K562 (cell line): Measurements from ENCODE around the gene CISTR. TPM values are rescaled to one million over a fixed set of nuclear protein-coding genes. Genes with fewer than 3 reads are reported as not detected.

Experiments used
- ATAC-seq: fragments of 200-7000 bp; cut with Tn5 transposase; 3 replicates; pipeline ENCODE4 v1.9.1; 2020; ENCODE audit warnings: moderate library complexity
- BruUV-seq: library from RNA; stranded (reverse); fragments of 400-500 nt; replicated peaks from 2 replicates; lab custom pipeline; 2021; lab: Mats Ljungman, UMichigan
- CTCF ChIA-PET: fragments of 300-600 bp; formaldehyde crosslinking; extraction: SDS; loops from one replicate; lab custom pipeline; 2021; ENCODE audit warnings: low intra/inter-chr PET ratio; lab: Yijun Ruan, JAX
- POLR2A ChIA-PET: fragments of 300-600, 350-650 bp; sonication (Branson Sonifier 250); formaldehyde crosslinking; extraction: SDS; loops from one replicate; lab custom pipeline; 2021; ENCODE audit warnings: antibody characterized with exemption, inconsistent platforms; lab: Yijun Ruan, JAX
- DNase-seq, 4 experiments: peaks; one replicate each; pipeline versions ENCODE4 v3.0.0 to v3.0.0-alpha.2; 2011 to 2018; ENCODE audit warnings: low spot score in 3 of 4, mixed read lengths in 3 of 4; ENCODE audit errors: extremely low read depth in 1 of 4
- FAIRE-seq: peaks from 2 replicates; lab custom pipeline; 2011; peaks lifted over from hg19 to GRCh38; lab: Jason Lieb, UNC
- H2AFZ ChIP-seq: 2 replicates; pipeline ENCODE4 v1.6.0; 2011; ENCODE audit warnings: low read depth, low read length, control low read depth, inconsistent platforms
- H3K27ac ChIP-seq: fragments of 200-600 bp; 3 replicates; pipeline ENCODE4 v1.8.0; 2011; ENCODE audit warnings: low read depth, mild to moderate bottlenecking, control low read depth, inconsistent platforms, low read length, moderate library complexity, mixed read lengths; ENCODE audit errors: extremely low read depth
- H3K27me3 ChIP-seq, 2 experiments: fragments of 300-600 bp in 1 of 2; 2 replicates in 1 of 2; 3 replicates in 1 of 2; pipeline versions ENCODE4 v1.6.0 to v1.8.0; 2011; ENCODE audit warnings: inconsistent platforms in 2 of 2, low read length in 2 of 2, mild to moderate bottlenecking in 1 of 2, mixed read lengths in 1 of 2, moderate library complexity in 1 of 2; ENCODE audit not compliant: control insufficient read depth in 2 of 2, insufficient read depth in 2 of 2
- H3K36me3 ChIP-seq: fragments of 300-600 bp; 3 replicates; pipeline ENCODE4 v1.8.0; 2011; ENCODE audit warnings: mild to moderate bottlenecking, low read length, inconsistent platforms; ENCODE audit not compliant: control insufficient read depth, insufficient read depth
- H3K4me1 ChIP-seq, 2 experiments: fragments of 200-600 bp in 1 of 2; replicated peaks in 1 of 2; 2 replicates in 1 of 2; 3 replicates in 1 of 2; pipeline versions ENCODE4 v1.5.1 to v1.8.0; 2011; ENCODE audit warnings: inconsistent platforms in 2 of 2, low read length in 2 of 2, mild to moderate bottlenecking in 1 of 2, mixed read lengths in 1 of 2, moderate library complexity in 1 of 2; ENCODE audit not compliant: control insufficient read depth in 2 of 2, insufficient read depth in 2 of 2
- H3K4me2 ChIP-seq: 2 replicates; pipeline ENCODE4 v1.6.1; 2011; ENCODE audit warnings: low read length, control low read depth, inconsistent platforms, mixed read lengths; ENCODE audit not compliant: insufficient read depth
- H3K4me3 ChIP-seq: fragments of 200-600 bp; sonication (generic), shearing (Covaris generic); 2 replicates; pipeline ENCODE4 v1.5.1; 2016; ENCODE audit warnings: control low read depth, inconsistent platforms
- H3K79me2 ChIP-seq: fragments of 200-600 bp; 3 replicates; pipeline ENCODE4 v1.8.0; 2011; ENCODE audit warnings: low read length, inconsistent platforms; ENCODE audit not compliant: control insufficient read depth, insufficient read depth
- H3K9ac ChIP-seq, 2 experiments: 2 replicates each; pipeline versions ENCODE4 v1.6.0 to v1.6.1; 2011; ENCODE audit warnings: low read depth in 2 of 2, low read length in 2 of 2, control low read depth in 1 of 2, inconsistent platforms in 1 of 2, mild to moderate bottlenecking in 1 of 2, mixed read lengths in 1 of 2; ENCODE audit not compliant: insufficient read depth in 1 of 2
- H3K9me1 ChIP-seq: one replicate; pipeline ENCODE4 v1.6.0; 2011; ENCODE audit warnings: inconsistent platforms, mild to moderate bottlenecking, low read length, moderate library complexity; ENCODE audit not compliant: control insufficient read depth, insufficient read depth
- H3K9me3 ChIP-seq: replicated peaks from 2 replicates; pipeline ENCODE4 v1.5.1; 2011; ENCODE audit warnings: low read depth, low read length, inconsistent platforms; ENCODE audit not compliant: control insufficient read depth, insufficient read depth
- H4K20me1 ChIP-seq: replicated peaks from 2 replicates; pipeline ENCODE4 v1.6.1; 2011; ENCODE audit warnings: low read length, inconsistent platforms, mixed read lengths; ENCODE audit not compliant: control insufficient read depth, insufficient read depth
- BRCA1 ChIP-seq, 2 experiments: fragments of 450-650 bp in 1 of 2; sonication (generic) in 1 of 2; formaldehyde crosslinking in 1 of 2; IDR thresholded peaks; 2 replicates each; pipeline versions ENCODE4 v1.5.0 to v1.6.1; 2017 to 2020; ENCODE audit warnings: mild to moderate bottlenecking in 1 of 2, missing genetic modification reagents in 1 of 2
- CAMTA2 ChIP-seq: fragments of 250-450 bp; sonication (Bioruptor Pico); conservative IDR thresholded peaks from 2 replicates; pipeline ENCODE4 v1.5.1; 2022
- ETV1 ChIP-seq: fragments of 450-650 bp; conservative IDR thresholded peaks from 2 replicates; pipeline ENCODE4 v1.6.1; 2016; ENCODE audit warnings: missing genetic modification characterization, control low read depth, low read depth, missing compliant biosample characterization
- FOS ChIP-seq: IDR thresholded peaks from 3 replicates; pipeline ENCODE4 v1.6.1; 2011; ENCODE audit not compliant: insufficient read length; ENCODE audit errors: extremely low read depth
- LCOR ChIP-seq: sonication (generic); formaldehyde crosslinking; IDR thresholded peaks from 2 replicates; pipeline ENCODE4 v1.8.0; 2022; ENCODE audit warnings: mild to moderate bottlenecking, missing genetic modification reagents
- MIER1 ChIP-seq: fragments of 450-650 bp; IDR thresholded peaks from 2 replicates; pipeline ENCODE4 v1.6.1; 2016; ENCODE audit warnings: antibody characterized with exemption, mild to moderate bottlenecking, low read depth
- NFYB ChIP-seq: IDR thresholded peaks from 2 replicates; pipeline ENCODE4 v1.6.1; 2011; ENCODE audit warnings: mild to moderate bottlenecking, moderate library complexity; ENCODE audit not compliant: insufficient read length; ENCODE audit errors: extremely low read depth
- PHF8 ChIP-seq: fragments of 200-600 bp; sonication (generic); IDR thresholded peaks from 2 replicates; pipeline ENCODE4 v1.6.1; 2012; ENCODE audit warnings: mixed run types, mild to moderate bottlenecking, inconsistent platforms, low read length, moderate library complexity, borderline replicate concordance
- RBFOX2 ChIP-seq: fragments of 200-400 bp; formaldehyde crosslinking; IDR thresholded peaks from 2 replicates; pipeline ENCODE4 v1.6.1; 2017; ENCODE audit warnings: low read depth, mild to moderate bottlenecking, low read length, moderate library complexity
- RBM25 ChIP-seq: fragments of 200-400 bp; formaldehyde crosslinking; IDR thresholded peaks from 2 replicates; pipeline ENCODE4 v1.6.1; 2018; ENCODE audit warnings: low read length, low read depth, moderate library complexity; ENCODE audit not compliant: severe bottlenecking
- TARDBP ChIP-seq: fragments of 450-650 bp; IDR thresholded peaks from 2 replicates; pipeline ENCODE4 v1.6.1; 2016
- WHSC1 ChIP-seq: IDR thresholded peaks from one replicate; pipeline ENCODE4 v1.6.1; 2012; ENCODE audit warnings: low read length, control low read depth, inconsistent platforms
- ZEB2 ChIP-seq: fragments of 450-650 bp; IDR thresholded peaks from 2 replicates; pipeline ENCODE4 v1.6.1; 2016
- ZNF408 ChIP-seq: fragments of 250-450 bp; sonication (Bioruptor Pico); IDR thresholded peaks from 2 replicates; pipeline ENCODE4 v1.4.0; 2020; ENCODE audit warnings: low read depth, mild to moderate bottlenecking, moderate library complexity
- WGBS: fragments of 100-300 bp; shearing (Covaris generic); methylation state at CpG from one replicate; pipeline ENCODE4 v1.1.6; 2016; ENCODE audit warnings: low coverage, mixed read lengths; ENCODE audit not compliant: insufficient coverage; ENCODE audit errors: missing lambda C conversion rate; 5-methylcytosine and 5-hydroxymethylcytosine counted together
- in situ Hi-C: fragments of 300-500 bp; cut with MboI; formaldehyde crosslinking; loops from 4 replicates; pipeline ENCODE4 v1.15.0; 2018; ENCODE audit warnings: inconsistent platforms, mixed read lengths
- intact Hi-C: fragments of 100-400 bp; cut with micrococcal nuclease; formaldehyde crosslinking; loops from 2 replicates; pipeline ENCODE4 v1.14.2; 2022
- polyA plus RNA-seq, 8 experiments: library from polyadenylated mRNA; depleted of rRNA in 4 of 8; stranded (reverse) in 5 of 8; unstranded in 3 of 8; fragments of >200 nt; fragmentation: Nextera tagmentation in 2 of 8; fragmentation: Illumina TruSeq in 1 of 8; extraction: Ambion mirVana in 2 of 8; extraction: Trizol in 1 of 8; gene quantifications; 2 replicates each; pipeline versions ENCODE4 v1.2.1 to v1.2.3, GENCODE V29; 2011 to 2014; ENCODE audit warnings: inconsistent platforms in 1 of 8, missing spikeins in 1 of 8
- total RNA-seq, 7 experiments: library from RNA; depleted of rRNA in 6 of 7; stranded (reverse); fragments of >200 nt in 6 of 7; fragmentation: Illumina TruSeq in 2 of 7; extraction: Trizol in 2 of 7; gene quantifications; 2 replicates each; pipeline versions ENCODE4 v1.2.1 to v1.2.3, GENCODE V29; 2011 to 2021; ENCODE audit warnings: low replicate concordance in 1 of 7
- TF ChIP-seq, protein P1 (sequence below): fragments of 450-650 bp; formaldehyde crosslinking; IDR thresholded peaks from 2 replicates; pipeline ENCODE4 v1.4.0; 2020; ENCODE audit warnings: mild to moderate bottlenecking, mixed read lengths
- TF ChIP-seq, protein P2 (sequence below): fragments of 250-450 bp; sonication (Bioruptor Pico); IDR thresholded peaks from 2 replicates; pipeline ENCODE4 v1.4.0; 2020

The CISTR gene
- total and polyA plus RNA-seq, 9 of the 15 experiments (the other 6 are each of a cell fraction or from before 2014, with no cell fraction given): not detected

DNA sequence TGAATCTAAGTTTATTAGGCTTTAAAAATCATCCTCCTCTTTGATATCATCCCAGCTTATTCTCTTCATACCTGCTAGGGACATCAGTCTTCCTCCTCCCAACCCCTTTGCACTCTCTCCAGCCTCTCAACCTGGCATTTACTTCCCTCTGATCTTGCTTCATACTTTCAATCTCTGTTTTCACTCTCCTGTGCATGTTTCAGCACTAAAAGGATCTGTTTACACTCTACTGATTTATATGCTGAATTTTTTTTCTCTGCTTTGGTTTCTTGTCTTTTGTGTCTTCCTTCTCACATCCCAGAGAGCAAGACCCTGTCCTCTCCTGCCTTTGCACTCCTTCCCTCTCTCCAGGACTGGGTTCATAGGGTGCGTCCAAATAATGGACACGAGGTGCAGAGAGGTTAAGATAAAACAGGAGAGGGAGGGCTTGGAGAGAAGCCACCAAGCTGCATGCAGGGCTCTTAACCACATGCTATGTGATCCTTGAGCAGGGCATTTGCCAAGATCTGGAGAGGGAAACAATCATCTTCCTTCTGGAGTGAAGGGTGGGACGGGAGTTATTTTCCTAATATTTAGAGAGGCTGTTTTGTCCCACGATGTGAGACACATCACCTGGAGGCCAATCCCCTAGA is 3.0 kb upstream of the CISTR start:
- WGBS: 0% methylated on average over 4 of the region's 4 CpGs
- no peak overlapping the region for H3K9ac ChIP-seq
- H3K4me2 ChIP-seq: no peak overlapping the region
- DNase-seq (no peak), FAIRE-seq (no peak), ATAC-seq (no peak)
- no peaks in the 10 kb centered on the region for H3K79me2 ChIP-seq
- ChIA-PET POLR2A (interaction anchor here (0.6 to 1.6 kb wide), 2 partner anchors 55 to 387 kb away, joined by 3 to 4 read pairs; no protein-coding TSS in a partner anchor), CTCF (no interaction called here)
- no TSS peak for BruUV-seq
- peaks cover 53 to 84% of the 10 kb centered on the region in 2 experiments for H3K27me3 ChIP-seq
- TF ChIP-seq ETV1 (tag): no peak
- TF ChIP-seq, protein P1, sequence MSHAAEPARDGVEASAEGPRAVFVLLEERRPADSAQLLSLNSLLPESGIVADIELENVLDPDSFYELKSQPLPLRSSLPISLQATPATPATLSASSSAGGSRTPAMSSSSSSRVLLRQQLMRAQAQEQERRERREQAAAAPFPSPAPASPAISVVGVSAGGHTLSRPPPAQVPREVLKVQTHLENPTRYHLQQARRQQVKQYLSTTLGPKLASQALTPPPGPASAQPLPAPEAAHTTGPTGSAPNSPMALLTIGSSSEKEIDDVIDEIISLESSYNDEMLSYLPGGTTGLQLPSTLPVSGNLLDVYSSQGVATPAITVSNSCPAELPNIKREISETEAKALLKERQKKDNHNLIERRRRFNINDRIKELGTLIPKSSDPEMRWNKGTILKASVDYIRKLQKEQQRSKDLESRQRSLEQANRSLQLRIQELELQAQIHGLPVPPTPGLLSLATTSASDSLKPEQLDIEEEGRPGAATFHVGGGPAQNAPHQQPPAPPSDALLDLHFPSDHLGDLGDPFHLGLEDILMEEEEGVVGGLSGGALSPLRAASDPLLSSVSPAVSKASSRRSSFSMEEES (CRISPR knock-in tag): no peak
- TF ChIP-seq ZEB2: no peak
- no peak for TF ChIP-seq FOS
- no peak for TF ChIP-seq RBFOX2
- no peak for TF ChIP-seq TARDBP
- no peak for TF ChIP-seq CAMTA2 (CRISPR knock-in tag)
- no peak for TF ChIP-seq BRCA1 (IDR thresholded peaks at IDR 0.05)
- no peak for TF ChIP-seq BRCA1 (CRISPR knock-in tag; IDR thresholded peaks at IDR 0.05)
- TF ChIP-seq PHF8: no peak
- TF ChIP-seq ZNF408: no peak
- no peak for TF ChIP-seq LCOR
- TF ChIP-seq WHSC1: no peak
- no peak for TF ChIP-seq NFYB
- TF ChIP-seq, protein P2, sequence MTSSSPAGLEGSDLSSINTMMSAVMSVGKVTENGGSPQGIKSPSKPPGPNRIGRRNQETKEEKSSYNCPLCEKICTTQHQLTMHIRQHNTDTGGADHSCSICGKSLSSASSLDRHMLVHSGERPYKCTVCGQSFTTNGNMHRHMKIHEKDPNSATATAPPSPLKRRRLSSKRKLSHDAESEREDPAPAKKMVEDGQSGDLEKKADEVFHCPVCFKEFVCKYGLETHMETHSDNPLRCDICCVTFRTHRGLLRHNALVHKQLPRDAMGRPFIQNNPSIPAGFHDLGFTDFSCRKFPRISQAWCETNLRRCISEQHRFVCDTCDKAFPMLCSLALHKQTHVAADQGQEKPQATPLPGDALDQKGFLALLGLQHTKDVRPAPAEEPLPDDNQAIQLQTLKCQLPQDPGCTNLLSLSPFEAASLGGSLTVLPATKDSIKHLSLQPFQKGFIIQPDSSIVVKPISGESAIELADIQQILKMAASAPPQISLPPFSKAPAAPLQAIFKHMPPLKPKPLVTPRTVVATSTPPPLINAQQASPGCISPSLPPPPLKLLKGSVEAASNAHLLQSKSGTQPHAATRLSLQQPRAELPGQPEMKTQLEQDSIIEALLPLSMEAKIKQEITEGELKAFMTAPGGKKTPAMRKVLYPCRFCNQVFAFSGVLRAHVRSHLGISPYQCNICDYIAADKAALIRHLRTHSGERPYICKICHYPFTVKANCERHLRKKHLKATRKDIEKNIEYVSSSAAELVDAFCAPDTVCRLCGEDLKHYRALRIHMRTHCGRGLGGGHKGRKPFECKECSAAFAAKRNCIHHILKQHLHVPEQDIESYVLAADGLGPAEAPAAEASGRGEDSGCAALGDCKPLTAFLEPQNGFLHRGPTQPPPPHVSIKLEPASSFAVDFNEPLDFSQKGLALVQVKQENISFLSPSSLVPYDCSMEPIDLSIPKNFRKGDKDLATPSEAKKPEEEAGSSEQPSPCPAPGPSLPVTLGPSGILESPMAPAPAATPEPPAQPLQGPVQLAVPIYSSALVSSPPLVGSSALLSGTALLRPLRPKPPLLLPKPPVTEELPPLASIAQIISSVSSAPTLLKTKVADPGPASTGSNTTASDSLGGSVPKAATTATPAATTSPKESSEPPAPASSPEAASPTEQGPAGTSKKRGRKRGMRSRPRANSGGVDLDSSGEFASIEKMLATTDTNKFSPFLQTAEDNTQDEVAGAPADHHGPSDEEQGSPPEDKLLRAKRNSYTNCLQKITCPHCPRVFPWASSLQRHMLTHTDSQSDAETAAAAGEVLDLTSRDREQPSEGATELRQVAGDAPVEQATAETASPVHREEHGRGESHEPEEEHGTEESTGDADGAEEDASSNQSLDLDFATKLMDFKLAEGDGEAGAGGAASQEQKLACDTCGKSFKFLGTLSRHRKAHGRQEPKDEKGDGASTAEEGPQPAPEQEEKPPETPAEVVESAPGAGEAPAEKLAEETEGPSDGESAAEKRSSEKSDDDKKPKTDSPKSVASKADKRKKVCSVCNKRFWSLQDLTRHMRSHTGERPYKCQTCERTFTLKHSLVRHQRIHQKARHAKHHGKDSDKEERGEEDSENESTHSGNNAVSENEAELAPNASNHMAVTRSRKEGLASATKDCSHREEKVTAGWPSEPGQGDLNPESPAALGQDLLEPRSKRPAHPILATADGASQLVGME (CRISPR knock-in tag): no peak
- no peak for TF ChIP-seq RBM25
- TF ChIP-seq MIER1: no peak
- H3K27ac ChIP-seq: no peak overlapping the region
- H3K4me1 ChIP-seq: peaks cover 2 to 19% of the 10 kb centered on the region in 2 experiments; a peak in 3 of 5 replicates
- intact Hi-C loops (no loop called here), in situ Hi-C loops (loop anchor here (25.0 kb wide), 1 partner anchor 458 kb away; no protein-coding TSS in a partner anchor)
- H3K9me3 ChIP-seq: no peaks in the 10 kb centered on the region
- H2AFZ ChIP-seq: no peak overlapping the region
- H4K20me1 ChIP-seq: 0 out of 2 replicates have a peak, but pooled peaks cover 4% of the 10 kb centered on the region
- H3K4me3 ChIP-seq: no peak overlapping the region
- no peaks in the 10 kb centered on the region for H3K9me1 ChIP-seq
- H3K36me3 ChIP-seq: no peaks in the 10 kb centered on the region
